ENCODE data around the gene SLC30A2.

DNA sequence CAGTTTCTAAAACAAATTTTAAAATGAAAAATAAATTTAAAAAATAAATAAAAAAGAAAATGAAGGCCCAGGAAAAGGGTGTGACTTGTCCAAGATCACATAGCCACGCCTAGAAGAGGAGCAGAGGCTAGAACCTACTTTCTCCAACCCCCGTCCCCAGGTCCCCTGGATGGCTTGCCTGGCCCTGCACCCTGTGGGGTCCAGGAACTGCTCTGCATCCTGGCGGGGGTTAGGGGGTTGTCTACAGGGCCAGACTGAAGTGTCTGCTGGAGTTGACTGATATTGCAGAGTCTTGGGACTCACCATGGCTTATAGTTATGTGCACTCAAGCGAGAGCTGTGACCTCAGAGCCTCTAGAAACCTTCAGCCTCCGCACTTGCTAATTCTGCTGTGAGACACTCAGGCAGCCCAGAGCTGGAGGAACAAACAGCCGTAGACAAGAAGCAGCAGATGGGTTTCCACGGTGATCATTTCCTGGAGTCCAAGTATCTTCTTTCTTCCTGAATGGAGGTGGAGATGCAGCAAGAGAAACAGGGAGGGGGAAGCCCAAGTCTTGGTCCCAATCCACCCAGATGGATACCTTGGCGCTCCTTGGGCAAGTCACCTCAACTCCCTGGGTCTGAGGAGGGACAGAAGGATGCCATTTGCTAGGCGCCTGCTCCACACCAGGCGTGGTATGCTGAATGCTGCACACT is 29.5 kb downstream of the SLC30A2 start:
- TF ChIP-seq, protein P1, sequence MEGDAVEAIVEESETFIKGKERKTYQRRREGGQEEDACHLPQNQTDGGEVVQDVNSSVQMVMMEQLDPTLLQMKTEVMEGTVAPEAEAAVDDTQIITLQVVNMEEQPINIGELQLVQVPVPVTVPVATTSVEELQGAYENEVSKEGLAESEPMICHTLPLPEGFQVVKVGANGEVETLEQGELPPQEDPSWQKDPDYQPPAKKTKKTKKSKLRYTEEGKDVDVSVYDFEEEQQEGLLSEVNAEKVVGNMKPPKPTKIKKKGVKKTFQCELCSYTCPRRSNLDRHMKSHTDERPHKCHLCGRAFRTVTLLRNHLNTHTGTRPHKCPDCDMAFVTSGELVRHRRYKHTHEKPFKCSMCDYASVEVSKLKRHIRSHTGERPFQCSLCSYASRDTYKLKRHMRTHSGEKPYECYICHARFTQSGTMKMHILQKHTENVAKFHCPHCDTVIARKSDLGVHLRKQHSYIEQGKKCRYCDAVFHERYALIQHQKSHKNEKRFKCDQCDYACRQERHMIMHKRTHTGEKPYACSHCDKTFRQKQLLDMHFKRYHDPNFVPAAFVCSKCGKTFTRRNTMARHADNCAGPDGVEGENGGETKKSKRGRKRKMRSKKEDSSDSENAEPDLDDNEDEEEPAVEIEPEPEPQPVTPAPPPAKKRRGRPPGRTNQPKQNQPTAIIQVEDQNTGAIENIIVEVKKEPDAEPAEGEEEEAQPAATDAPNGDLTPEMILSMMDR (IDR thresholded peaks at IDR 0.05) = no peak
- TF ChIP-seq POLR2A (IDR thresholded peaks at IDR 0.05) = no peak
